Measurements from ENCODE around the gene WWOX.

DNA sequence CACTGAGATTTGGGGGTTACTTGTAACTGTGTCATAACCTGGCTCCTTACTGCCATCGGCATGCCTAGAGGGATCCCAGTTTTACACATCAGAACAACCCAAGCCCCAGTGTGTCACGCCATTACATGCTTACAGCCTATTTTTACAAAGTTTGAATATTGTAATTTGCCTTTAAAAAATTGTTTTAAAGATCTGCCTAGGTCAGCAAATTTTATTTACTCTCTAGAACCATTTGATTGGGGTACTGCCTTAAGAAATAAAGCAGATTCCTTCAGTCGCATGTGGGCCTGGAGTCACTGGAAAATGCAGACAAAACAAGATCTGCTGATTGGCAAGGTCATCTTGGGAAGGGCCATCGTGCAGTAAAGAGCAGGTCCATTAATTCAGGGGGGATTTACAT, 566.9 kb downstream of the WWOX start:
- TF ChIP-seq POLR2A (IDR thresholded peaks at IDR 0.05; ENCODE audit: low read length) = no peak
- no peak for TF ChIP-seq GATA1 (IDR thresholded peaks at IDR 0.05; ENCODE audit: low read depth, low read length)
